ENCODE data around the gene USHBP1.
A peak's percentile ranks its signal among the peaks of the same experiment; 100 is the strongest.

USHBP1 gene

GRCh38 chr19:17210296-17210695 lies 54.2 kb downstream of the USHBP1 start:
- DNase-seq = no peak

- DNase-seq = peak; percentile 57
Observed at GRCh38 chr19:17209126-17210036, 55.2 kb downstream of the USHBP1 start.

GRCh38 chr19:17206736-17207581 lies 57.6 kb downstream of the USHBP1 start:
- DNase-seq = no peak

- DNase-seq = peak; percentile 26
Observed at GRCh38 chr19:17205237-17206140, 59.1 kb downstream of the USHBP1 start.

GRCh38 chr19:17202713-17203112 lies 61.8 kb downstream of the USHBP1 start:
- DNase-seq = no peak

- no peak for DNase-seq
Observed at GRCh38 chr19:17202249-17202648, 62.3 kb downstream of the USHBP1 start.

GRCh38 chr19:17200408-17201079 lies 64.0 kb downstream of the USHBP1 start:
- DNase-seq = no peak
